Duodenal mucosa (tissue), 2 donors: ENCODE results near the gene SUGCT.

Experiments
- H3K27ac ChIP-seq: one replicate; pipeline ENCODE4 v1.7.0; 2013; ENCODE audit warnings: low read depth, low read length
- H3K27me3 ChIP-seq, 2 donors: one replicate each; pipeline ENCODE4 v1.7.0; 2013; ENCODE audit warnings: low read length in 2 of 2, control low read depth in 1 of 2; ENCODE audit not compliant: insufficient read depth in 2 of 2, control insufficient read depth in 1 of 2
- H3K36me3 ChIP-seq, 2 donors: one replicate each; pipeline ENCODE4 v1.7.0; 2013; ENCODE audit warnings: low read length in 2 of 2, control low read depth in 1 of 2; ENCODE audit not compliant: insufficient read depth in 2 of 2, control insufficient read depth in 1 of 2
- H3K4me1 ChIP-seq, 2 donors: one replicate each; pipeline ENCODE4 v1.7.0; 2013; ENCODE audit warnings: low read length in 2 of 2, control low read depth in 1 of 2; ENCODE audit not compliant: insufficient read depth in 2 of 2, control insufficient read depth in 1 of 2
- H3K4me3 ChIP-seq, 2 donors: one replicate each; pipeline ENCODE4 v1.7.0; 2013; ENCODE audit warnings: low read length in 2 of 2, low read depth in 1 of 2
- H3K9ac ChIP-seq, 2 donors: one replicate each; pipeline ENCODE4 v1.7.0; 2013; ENCODE audit warnings: low read length in 2 of 2, low read depth in 1 of 2
- H3K9me3 ChIP-seq, 2 donors: one replicate each; pipeline ENCODE4 v1.7.0; 2013; ENCODE audit warnings: low read length in 2 of 2, control low read depth in 1 of 2; ENCODE audit not compliant: control insufficient read depth in 1 of 2

The SUGCT gene

GRCh38 chr7:40800771-40801170 lies 666.0 kb downstream of the SUGCT start:
- Histone ChIP-seq H3K4me1 (no peaks in the 10 kb centered on the region), H3K9me3 (no peaks in the 10 kb centered on the region), H3K27ac (no peak overlapping the region), H3K9ac (no peak overlapping the region), H3K36me3 (no peaks in the 10 kb centered on the region), H3K4me3 (no peak overlapping the region), H3K27me3 (no peaks in the 10 kb centered on the region)

DNA sequence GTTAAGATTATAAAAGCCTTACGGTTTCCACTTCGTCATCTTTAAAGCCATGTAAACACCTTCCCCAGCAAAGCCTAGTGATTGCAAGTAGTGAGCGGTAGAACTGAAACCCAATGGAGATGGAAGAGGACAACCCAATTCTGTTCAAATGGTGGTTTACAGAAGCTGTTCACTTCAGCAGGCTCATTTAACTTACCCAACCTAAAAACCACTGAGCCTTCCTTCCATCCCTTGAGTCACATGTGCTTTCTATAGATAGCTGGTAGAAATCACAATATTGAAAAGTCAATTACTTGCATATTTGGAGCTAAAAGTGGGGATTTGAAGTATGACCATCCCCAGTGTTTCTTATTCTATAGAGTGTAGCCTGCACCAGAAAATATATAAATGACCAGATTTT lies 667.7 kb downstream of the SUGCT start:
- no peak overlapping the region for H3K9ac ChIP-seq
- H3K27ac ChIP-seq: no peak overlapping the region
- H3K27me3 ChIP-seq: no peaks in the 10 kb centered on the region
- H3K4me1 ChIP-seq: no peaks in the 10 kb centered on the region
- no peaks in the 10 kb centered on the region for H3K9me3 ChIP-seq
- no peak overlapping the region for H3K4me3 ChIP-seq
- H3K36me3 ChIP-seq: no peaks in the 10 kb centered on the region

- H3K4me1 ChIP-seq: no peaks in the 10 kb centered on the region
- H3K27me3 ChIP-seq: no peaks in the 10 kb centered on the region
- H3K9me3 ChIP-seq: no peaks in the 10 kb centered on the region
- H3K36me3 ChIP-seq: no peaks in the 10 kb centered on the region
- H3K27ac ChIP-seq: no peak overlapping the region
- H3K4me3 ChIP-seq: no peak overlapping the region
- no peak overlapping the region for H3K9ac ChIP-seq
These were observed 669.8 kb downstream of the SUGCT start for GRCh38 chr7:40804477-40805215.

DNA sequence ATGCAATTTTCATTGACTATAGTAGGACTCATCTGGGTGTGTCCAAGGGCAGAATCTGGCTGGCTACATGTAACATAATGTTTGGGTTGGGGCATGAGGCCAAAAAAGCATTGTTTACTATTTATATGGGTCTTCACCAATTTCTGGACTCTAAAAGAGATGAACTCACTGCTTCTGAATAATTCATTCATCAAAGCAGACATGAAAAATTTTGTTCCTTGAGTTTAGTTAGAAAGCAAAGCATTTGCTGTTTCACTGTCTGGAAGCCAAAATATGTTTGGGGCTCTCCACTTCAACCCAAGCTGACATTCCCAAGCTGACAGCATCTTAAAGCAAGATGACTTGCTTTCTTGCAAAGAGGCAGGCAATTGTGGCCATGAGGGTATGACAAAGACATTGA lies 670.6 kb downstream of the SUGCT start:
- Histone ChIP-seq H3K9ac (no peak overlapping the region), H3K9me3 (no peaks in the 10 kb centered on the region), H3K36me3 (no peaks in the 10 kb centered on the region), H3K27me3 (no peaks in the 10 kb centered on the region), H3K4me1 (no peaks in the 10 kb centered on the region), H3K4me3 (no peak overlapping the region), H3K27ac (no peak overlapping the region)

DNA sequence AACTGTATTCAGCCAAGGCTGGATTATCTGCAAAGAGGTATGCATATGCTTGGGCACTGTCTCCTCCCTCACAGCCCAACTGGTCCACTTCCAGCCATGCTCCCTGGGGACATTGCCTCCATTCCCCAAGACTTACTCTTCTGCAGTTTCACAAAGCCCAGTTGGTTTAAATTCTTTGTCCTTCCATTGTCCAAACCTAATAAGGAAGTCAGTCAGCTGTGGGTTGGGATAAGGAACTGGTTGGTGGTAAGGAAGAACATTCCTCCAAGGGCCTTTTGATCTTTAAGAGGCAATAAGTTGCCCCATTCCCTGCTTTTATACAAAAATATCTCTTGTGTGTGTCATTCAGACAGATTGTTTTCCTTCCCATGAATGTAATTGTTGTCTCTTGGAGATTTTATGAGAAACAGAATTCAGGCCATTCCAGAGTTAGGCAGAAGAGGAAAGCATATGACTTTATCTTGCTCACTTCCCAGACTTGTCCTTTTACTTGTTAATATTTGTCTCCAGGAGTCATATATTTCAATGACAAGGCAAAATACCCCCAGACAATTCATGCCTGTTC lies 673.7 kb downstream of the SUGCT start:
- no peaks in the 10 kb centered on the region for H3K27me3 ChIP-seq

GRCh38 chr7:40810274-40810673 lies 675.5 kb downstream of the SUGCT start:
- Histone ChIP-seq H3K27me3 (no peaks in the 10 kb centered on the region), H3K27ac (no peak overlapping the region), H3K4me1 (no peaks in the 10 kb centered on the region), H3K9ac (no peak overlapping the region), H3K4me3 (no peak overlapping the region), H3K36me3 (no peaks in the 10 kb centered on the region), H3K9me3 (peaks cover 0 to 7% of the 10 kb centered on the region in 2 donors)

More for the DNA sequence above, 673.7 kb downstream of the SUGCT start:
- Histone ChIP-seq H3K4me1 (no peaks in the 10 kb centered on the region), H3K9me3 (peaks cover 0 to 7% of the 10 kb centered on the region in 2 donors), H3K4me3 (no peak overlapping the region), H3K27ac (no peak overlapping the region), H3K9ac (no peak overlapping the region), H3K36me3 (no peaks in the 10 kb centered on the region)

- Histone ChIP-seq H3K4me1 (no peaks in the 10 kb centered on the region), H3K27me3 (no peaks in the 10 kb centered on the region), H3K9me3 (peaks cover 0 to 7% of the 10 kb centered on the region in 2 donors), H3K4me3 (no peak overlapping the region), H3K27ac (no peak overlapping the region), H3K36me3 (no peaks in the 10 kb centered on the region), H3K9ac (no peak overlapping the region)
These were observed 676.9 kb downstream of the SUGCT start for GRCh38 chr7:40811666-40812065.

GRCh38 chr7:40815022-40815421 lies 680.2 kb downstream of the SUGCT start:
- Histone ChIP-seq H3K4me1 (no peaks in the 10 kb centered on the region), H3K9ac (no peak overlapping the region), H3K9me3 (peaks cover 0 to 7% of the 10 kb centered on the region in 2 donors), H3K27me3 (no peaks in the 10 kb centered on the region), H3K36me3 (no peaks in the 10 kb centered on the region), H3K27ac (no peak overlapping the region), H3K4me3 (no peak overlapping the region)

- H3K27me3 ChIP-seq: no peaks in the 10 kb centered on the region
- no peak overlapping the region for H3K27ac ChIP-seq
- no peak overlapping the region for H3K4me3 ChIP-seq
- no peaks in the 10 kb centered on the region for H3K4me1 ChIP-seq
- no peaks in the 10 kb centered on the region for H3K36me3 ChIP-seq
- no peak overlapping the region for H3K9ac ChIP-seq
- H3K9me3 ChIP-seq: peaks cover 0 to 7% of the 10 kb centered on the region in 2 donors
These were observed 680.7 kb downstream of the SUGCT start for GRCh38 chr7:40815512-40815911.

- H3K27ac ChIP-seq: no peak overlapping the region
- H3K9me3 ChIP-seq: no peaks in the 10 kb centered on the region
- no peaks in the 10 kb centered on the region for H3K27me3 ChIP-seq
- H3K4me3 ChIP-seq: no peak overlapping the region
- peaks cover 7 to 8% of the 10 kb centered on the region in 2 donors for H3K4me1 ChIP-seq
- H3K9ac ChIP-seq: no peak overlapping the region
- H3K36me3 ChIP-seq: no peaks in the 10 kb centered on the region
These were observed 688.1 kb downstream of the SUGCT start for GRCh38 chr7:40822861-40823260.
